HG03520 (cell line): ENCODE results near the gene ABCD1.

Experiments
- ATAC-seq: cut with Tn5 transposase; IDR thresholded peaks from one replicate; pipeline ENCODE4 v1.9.1; 2021; ENCODE audit warnings: mild to moderate bottlenecking, moderate library complexity; ENCODE audit not compliant: unreplicated experiment

ABCD1 gene

DNA sequence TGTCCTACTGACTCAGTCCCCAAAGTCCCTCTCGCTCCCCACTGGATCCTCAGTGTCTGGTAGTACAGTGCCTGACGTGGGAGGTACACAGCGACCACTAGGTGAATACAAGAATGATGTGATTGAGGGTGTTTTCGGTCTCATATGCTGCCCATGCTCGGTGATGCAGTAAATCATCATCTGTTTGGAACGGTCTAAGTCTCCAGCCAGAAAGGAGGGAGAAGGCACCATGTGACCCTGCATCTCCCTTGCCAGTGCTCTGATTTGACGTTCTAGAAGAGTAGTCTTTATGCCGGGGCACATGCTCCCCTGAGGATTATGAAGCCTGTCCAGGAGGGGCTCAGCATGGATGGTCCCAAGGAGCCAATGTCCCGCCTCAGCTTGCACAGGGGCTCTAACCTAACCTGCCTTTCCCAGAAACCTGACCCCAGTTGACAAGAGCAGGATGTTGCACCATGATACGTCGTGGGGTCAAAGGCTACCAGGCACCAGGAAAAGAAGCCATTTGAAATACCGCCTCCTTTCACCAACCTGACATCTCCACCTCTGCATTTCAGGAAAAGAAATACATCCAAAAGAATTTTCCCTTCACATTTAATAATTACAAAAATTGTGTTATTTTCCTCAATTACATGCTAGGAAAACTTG, 25.6 kb downstream of the ABCD1 start:
- ATAC-seq, result no peak

- ATAC-seq, result no peak
Measured at GRCh38 chrX:153755136-153755535, 30.5 kb downstream of the ABCD1 start.

GRCh38 chrX:153761863-153762262, 37.2 kb downstream of the ABCD1 start:
- no peak for ATAC-seq

- no peak for ATAC-seq
Measured at GRCh38 chrX:153762626-153763173, 38.0 kb downstream of the ABCD1 start.

DNA sequence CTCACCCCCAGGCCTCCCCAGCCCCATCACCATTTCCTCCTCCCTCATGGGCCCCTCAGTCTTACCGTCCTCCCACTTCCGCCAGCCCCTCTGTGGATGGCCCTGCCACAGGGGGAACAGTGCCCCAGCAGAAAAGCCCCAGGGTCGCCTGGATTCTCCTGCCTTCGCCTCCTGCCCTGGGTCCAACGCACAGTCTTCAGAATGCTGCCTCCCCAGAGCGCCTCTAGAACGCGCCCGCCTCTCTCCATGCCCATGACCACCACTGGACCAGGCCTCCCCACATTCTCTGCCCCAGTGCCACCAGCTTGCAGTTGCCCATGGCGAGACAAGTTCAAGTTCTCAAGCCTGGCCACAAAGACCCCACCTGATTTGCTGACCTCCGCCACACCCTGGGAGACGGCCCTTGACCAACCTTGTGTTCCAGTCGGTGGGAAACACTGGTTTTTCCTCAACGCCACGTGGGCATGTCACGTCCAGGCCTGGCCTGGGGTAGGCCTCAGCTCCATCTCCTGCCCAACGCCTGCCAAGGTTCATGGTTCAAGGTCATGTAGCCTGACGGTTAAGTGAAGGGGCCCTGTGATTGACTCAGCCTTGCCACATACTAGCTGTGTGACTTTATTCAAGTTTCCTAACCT, 38.8 kb downstream of the ABCD1 start:
- ATAC-seq, result no peak

- ATAC-seq, result no peak
Measured at GRCh38 chrX:153763989-153764755, 39.5 kb downstream of the ABCD1 start, which contains the start of gene PLXNB3. TSS of gene PLXNB3 (plus strand) at chrX:153764249. CDS start at chrX:153765536, 1,287 bp downstream.

- no peak for ATAC-seq
Measured at GRCh38 chrX:153764786-153765137, 40.1 kb downstream of the ABCD1 start.

DNA sequence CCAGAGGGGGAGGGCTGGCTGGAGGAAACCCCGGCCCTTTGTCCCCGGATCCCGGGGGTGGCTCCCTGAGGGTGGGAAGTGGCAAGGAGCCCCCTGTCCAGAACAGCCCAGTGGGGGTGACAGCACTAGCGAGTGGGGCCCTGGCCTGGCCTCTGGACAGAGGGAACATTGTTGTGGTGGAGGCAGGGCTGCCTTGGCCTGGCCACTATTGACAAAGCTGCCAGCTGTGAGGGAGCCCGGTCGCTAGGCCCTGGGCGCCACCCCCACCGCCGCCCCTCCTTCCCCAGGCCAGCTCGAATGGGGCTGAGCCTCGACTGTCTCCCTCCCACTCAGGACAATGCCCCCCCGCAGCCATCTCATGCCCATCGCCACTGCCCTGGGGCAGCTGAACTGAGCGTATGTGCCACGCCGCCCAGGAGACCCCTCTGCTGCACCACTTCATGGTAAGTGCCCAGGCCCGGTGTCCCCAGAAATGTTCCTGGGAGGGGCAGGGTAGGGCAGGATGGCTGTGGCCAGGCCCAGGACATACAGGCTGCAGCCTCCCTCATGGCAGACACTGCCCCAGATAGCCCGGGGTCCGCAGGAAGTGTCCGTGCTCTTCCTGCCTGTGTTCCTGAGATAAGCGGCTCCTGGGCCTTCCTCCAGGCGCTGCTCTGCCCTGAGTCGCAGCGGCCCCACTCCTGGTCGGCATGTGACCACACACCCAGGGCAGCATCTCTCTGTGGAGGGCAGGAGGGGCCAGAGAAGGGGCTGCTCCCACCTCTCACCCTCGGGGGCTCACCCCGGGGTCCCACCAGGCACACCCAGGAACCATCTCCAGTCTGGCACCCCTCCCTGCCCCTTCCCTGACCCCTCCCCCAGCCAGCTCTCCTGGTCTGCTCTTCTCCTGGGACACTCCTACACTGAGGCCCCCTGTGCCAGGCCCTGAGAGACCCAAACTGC, 40.8 kb downstream of the ABCD1 start:
- ATAC-seq, result no peak

DNA sequence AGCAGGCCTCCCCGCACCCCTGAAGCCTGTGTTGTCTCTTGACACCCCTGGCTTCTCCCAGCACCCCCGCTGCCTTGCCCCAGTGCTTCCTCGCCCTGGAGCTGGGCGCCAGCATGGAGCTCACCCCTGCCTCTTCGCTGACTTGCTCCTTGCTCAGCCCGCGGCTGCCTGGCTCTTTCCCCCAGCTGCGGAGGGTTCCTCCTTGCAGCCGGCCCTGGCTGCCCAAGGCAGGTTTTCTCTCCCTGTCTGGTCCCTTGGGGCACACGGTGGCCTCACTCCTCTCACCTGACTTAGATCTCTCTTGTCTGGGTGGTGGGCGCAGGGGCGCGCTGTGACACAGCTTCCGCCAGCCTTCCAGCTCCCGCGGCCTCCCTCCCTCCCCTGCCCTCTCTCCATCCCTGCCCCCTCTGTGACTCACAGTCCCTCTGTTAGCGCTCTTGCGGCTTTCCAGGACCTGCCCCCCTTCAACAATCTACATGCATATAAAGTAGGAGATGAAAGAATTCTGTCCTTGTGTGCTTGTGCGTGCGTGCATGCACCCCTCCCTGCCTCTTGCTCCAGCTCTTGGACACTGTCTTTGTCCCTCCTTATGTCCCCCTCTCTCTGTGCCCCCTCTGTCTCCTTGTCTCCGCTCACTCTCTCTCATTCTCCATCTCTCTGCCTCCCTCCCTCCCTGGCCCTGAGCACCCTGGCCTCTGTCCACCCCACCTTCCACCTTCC, 41.6 kb downstream of the ABCD1 start:
- no peak for ATAC-seq

DNA sequence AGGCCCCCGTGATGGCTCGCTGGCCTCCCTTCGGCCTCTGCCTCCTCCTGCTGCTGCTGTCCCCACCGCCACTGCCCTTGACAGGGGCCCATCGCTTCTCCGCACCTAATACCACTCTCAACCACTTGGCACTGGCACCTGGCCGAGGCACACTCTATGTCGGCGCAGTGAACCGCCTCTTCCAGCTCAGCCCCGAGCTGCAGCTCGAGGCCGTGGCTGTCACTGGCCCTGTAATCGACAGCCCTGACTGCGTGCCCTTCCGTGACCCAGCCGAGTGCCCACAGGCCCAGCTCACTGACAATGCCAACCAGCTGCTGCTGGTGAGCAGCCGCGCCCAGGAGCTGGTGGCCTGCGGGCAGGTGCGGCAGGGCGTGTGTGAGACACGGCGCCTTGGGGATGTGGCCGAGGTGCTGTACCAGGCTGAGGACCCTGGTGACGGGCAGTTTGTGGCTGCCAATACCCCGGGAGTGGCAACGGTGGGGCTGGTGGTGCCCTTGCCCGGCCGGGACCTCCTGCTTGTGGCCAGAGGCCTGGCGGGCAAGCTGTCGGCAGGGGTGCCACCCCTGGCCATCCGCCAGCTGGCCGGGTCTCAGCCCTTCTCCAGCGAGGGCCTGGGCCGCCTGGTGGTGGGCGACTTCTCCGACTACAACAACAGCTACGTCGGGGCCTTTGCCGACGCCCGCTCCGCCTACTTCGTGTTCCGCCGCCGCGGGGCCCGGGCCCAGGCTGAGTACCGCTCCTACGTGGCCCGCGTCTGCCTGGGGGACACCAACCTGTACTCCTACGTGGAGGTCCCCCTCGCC, 42.4 kb downstream of the ABCD1 start:
- no peak for ATAC-seq

DNA sequence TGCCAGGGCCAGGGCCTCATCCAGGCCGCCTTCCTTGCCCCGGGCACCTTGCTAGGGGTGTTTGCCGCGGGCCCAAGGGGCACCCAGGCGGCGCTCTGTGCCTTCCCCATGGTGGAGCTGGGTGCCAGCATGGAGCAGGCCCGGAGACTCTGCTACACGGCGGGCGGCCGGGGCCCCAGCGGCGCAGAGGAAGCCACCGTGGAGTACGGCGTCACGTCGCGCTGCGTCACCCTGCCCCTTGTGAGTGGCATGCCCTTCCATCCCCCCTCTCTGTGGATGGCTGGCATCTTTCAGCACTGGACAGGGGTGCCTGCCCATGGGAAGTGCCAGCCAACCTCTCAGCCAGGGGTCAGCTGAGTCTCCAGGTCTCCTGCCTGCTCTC, 43.0 kb downstream of the ABCD1 start:
- no peak for ATAC-seq

GRCh38 chrX:153768311-153769157, 43.9 kb downstream of the ABCD1 start:
- no peak for ATAC-seq

- no peak for ATAC-seq
Measured at GRCh38 chrX:153769158-153769864, 44.7 kb downstream of the ABCD1 start.

DNA sequence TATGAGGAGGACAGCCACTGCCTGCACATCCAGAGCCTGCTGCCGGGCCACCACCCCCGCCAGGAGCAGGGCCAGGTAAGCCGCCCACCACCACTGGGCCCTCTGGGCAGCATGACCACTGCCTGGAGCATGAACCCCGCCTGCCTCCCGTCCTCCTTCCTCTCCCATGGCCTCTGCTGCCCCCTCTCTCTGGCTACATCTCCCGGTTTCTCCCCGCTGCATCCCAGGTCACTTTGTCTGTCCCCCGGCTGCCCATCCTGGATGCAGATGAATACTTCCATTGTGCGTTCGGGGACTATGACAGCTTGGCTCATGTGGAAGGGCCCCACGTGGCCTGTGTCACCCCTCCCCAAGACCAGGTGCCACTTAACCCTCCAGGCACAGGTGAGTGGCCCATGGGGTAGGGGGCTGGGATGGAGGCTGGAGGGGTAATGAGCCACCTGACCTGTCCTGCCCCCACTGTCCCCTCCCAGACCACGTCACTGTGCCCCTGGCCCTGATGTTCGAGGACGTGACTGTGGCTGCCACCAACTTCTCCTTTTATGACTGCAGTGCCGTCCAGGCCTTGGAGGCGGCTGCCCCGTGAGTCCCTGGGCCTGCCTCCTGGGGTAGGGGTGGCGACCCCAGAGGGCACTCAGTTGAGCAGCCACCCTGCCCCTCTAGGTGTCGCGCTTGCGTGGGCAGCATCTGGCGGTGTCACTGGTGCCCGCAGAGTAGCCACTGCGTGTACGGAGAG, 45.4 kb downstream of the ABCD1 start:
- no peak for ATAC-seq

DNA sequence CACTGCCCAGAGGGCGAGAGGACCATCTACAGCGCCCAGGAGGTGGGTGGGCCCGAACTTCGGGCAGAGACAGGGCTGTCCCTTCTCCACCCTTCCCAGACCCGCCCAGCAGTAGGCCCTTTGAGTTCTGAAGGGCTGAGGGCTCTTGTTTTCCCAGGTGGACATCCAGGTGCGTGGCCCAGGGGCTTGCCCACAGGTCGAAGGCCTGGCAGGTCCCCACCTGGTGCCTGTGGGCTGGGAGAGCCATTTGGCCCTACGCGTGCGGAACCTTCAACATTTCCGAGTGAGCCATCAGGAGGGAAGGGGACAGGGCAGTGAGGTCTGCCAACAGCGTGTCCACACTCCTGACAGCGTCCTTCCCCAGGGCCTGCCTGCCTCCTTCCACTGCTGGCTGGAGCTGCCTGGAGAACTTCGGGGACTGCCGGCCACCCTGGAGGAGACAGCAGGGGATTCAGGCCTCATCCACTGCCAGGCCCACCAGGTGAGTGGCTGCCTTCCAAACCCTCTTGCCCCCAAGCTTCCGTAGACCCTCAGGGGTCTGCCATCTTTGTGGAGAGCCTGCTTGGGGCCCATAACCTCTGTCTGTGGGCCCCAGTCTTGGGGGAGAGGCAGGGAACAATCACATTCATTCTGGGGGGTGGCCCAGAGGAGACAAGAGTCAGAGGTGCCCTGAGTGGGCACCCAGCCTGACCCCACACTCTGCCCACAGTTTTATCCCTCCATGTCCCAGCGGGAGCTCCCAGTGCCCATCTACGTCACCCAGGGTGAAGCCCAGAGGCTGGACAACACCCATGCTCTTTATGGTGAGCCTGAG, 46.2 kb downstream of the ABCD1 start:
- no peak for ATAC-seq
